ENCODE data around the gene ARID1B. TPM values are rescaled to one million over a fixed set of nuclear protein-coding genes. Genes with fewer than 3 reads are reported as not detected.

The ARID1B gene
- total and polyA plus RNA-seq, 7 donors: 8.4 to 115 (median 69.6) TPM

DNA sequence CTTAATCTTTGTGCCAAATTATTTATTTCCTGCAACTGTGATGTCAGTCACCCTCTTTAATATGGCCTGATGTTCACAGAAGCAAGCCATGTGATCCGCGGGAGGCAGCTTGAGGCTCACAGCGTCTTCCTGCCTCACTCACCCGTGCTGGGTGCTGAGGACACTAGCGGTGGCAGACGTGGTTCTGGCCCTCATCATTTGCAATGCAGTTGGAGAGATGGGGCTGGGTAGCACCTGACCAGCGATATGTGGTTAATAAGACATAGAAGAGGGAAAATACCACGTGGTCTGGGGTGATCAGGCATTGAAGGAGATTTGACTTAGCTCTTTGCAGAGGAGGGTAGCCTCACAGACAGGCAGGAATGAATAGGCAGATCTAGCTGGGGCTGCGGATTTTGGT, 281.4 kb downstream of the ARID1B start:
- no peak overlapping the region for H3K4me3 ChIP-seq
- peaks cover 0 to 31% (median 26%) of the 10 kb centered on the region in 4 donors for H3K4me1 ChIP-seq
- no peaks in the 10 kb centered on the region for H3K9me3 ChIP-seq
- TF ChIP-seq POLR2A (IDR thresholded peaks at IDR 0.05) (no peak), POLR2AphosphoS5 (IDR thresholded peaks at IDR 0.05) (no peak), EP300 (IDR thresholded peaks at IDR 0.05) (no peak)
- TF ChIP-seq, protein P1, sequence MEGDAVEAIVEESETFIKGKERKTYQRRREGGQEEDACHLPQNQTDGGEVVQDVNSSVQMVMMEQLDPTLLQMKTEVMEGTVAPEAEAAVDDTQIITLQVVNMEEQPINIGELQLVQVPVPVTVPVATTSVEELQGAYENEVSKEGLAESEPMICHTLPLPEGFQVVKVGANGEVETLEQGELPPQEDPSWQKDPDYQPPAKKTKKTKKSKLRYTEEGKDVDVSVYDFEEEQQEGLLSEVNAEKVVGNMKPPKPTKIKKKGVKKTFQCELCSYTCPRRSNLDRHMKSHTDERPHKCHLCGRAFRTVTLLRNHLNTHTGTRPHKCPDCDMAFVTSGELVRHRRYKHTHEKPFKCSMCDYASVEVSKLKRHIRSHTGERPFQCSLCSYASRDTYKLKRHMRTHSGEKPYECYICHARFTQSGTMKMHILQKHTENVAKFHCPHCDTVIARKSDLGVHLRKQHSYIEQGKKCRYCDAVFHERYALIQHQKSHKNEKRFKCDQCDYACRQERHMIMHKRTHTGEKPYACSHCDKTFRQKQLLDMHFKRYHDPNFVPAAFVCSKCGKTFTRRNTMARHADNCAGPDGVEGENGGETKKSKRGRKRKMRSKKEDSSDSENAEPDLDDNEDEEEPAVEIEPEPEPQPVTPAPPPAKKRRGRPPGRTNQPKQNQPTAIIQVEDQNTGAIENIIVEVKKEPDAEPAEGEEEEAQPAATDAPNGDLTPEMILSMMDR (IDR thresholded peaks at IDR 0.05): no peak
- WGBS, 2 donors: 85 to 91% methylated on average over 9 of the region's 9 CpGs
- no peaks in the 10 kb centered on the region for H3K27me3 ChIP-seq
- no peak for DNase-seq
- H3K27ac ChIP-seq: no peak overlapping the region
- intact Hi-C loops (cut with DNase I): no loop called here
- H3K36me3 ChIP-seq: no peaks in the 10 kb centered on the region

GRCh38 chr6:157059781-157060180, 282.6 kb downstream of the ARID1B start:
- no peak for DNase-seq
- intact Hi-C loops (cut with DNase I): no loop called here
- Histone ChIP-seq H3K4me1 (peaks cover 0 to 31% (median 26%) of the 10 kb centered on the region in 4 donors), H3K4me3 (no peak overlapping the region), H3K27me3 (no peaks in the 10 kb centered on the region), H3K9me3 (no peaks in the 10 kb centered on the region), H3K27ac (no peak overlapping the region), H3K36me3 (no peaks in the 10 kb centered on the region)
- 49 to 60% methylated on average over 4 of the region's 4 CpGs for WGBS, 2 donors
- TF ChIP-seq POLR2AphosphoS5 (IDR thresholded peaks at IDR 0.05) (no peak), POLR2A (IDR thresholded peaks at IDR 0.05) (no peak), EP300 (IDR thresholded peaks at IDR 0.05) (no peak)
- TF ChIP-seq, protein P1 (IDR thresholded peaks at IDR 0.05): no peak

DNA sequence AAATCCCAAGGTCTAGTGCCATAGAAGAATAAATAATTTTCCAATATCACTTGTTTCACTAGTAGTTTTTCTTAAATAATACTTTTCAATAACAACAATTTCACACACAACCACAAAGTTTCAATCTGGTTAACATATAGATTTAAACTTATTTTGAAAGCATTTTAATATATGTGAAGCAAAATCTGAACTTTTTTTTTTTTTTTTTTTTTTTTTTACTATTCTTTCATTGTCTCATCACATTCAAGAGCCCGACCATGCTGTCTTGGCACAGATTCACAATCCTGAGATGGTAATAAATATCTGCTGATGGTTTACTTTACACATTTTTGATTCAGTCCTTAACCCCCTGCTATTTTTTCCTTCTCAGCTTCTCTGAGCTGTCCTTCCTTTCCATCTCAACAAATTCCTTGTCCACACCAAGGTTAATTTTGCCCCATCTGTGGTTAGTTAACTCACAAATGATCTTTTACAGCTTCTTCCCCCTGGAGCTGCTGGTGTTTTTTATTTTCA, 283.3 kb downstream of the ARID1B start:
- intact Hi-C loops (cut with DNase I): no loop called here
- H3K4me1 ChIP-seq: peaks cover 0 to 31% (median 26%) of the 10 kb centered on the region in 4 donors
- H3K27ac ChIP-seq: no peak overlapping the region
- 60 to 69% methylated on average over 1 of the region's 1 CpG for WGBS, 2 donors
- TF ChIP-seq, protein P1 (IDR thresholded peaks at IDR 0.05): no peak
- TF ChIP-seq EP300 (IDR thresholded peaks at IDR 0.05) (no peak), POLR2A (IDR thresholded peaks at IDR 0.05) (no peak), POLR2AphosphoS5 (IDR thresholded peaks at IDR 0.05) (no peak)
- no peaks in the 10 kb centered on the region for H3K36me3 ChIP-seq
- H3K4me3 ChIP-seq: no peak overlapping the region
- no peak for DNase-seq
- H3K9me3 ChIP-seq: no peaks in the 10 kb centered on the region
- no peaks in the 10 kb centered on the region for H3K27me3 ChIP-seq

GRCh38 chr6:157061770-157062594, 284.8 kb downstream of the ARID1B start:
- no peaks in the 10 kb centered on the region for H3K9me3 ChIP-seq
- TF ChIP-seq POLR2AphosphoS5 (IDR thresholded peaks at IDR 0.05) (no peak), EP300 (IDR thresholded peaks at IDR 0.05) (no peak), POLR2A (IDR thresholded peaks at IDR 0.05) (no peak)
- TF ChIP-seq, protein P1 (IDR thresholded peaks at IDR 0.05): no peak
- H3K4me1 ChIP-seq: peaks cover 0 to 34% (median 27%) of the 10 kb centered on the region in 4 donors

More at GRCh38 chr6:157061770-157062594, 284.8 kb downstream of the ARID1B start:
- Histone ChIP-seq H3K36me3 (no peaks in the 10 kb centered on the region), H3K27me3 (no peaks in the 10 kb centered on the region), H3K4me3 (no peak overlapping the region), H3K27ac (no peak overlapping the region)
- DNase-seq: no peak
- intact Hi-C loops (cut with DNase I): no loop called here
- WGBS, 2 donors: 91 to 92% methylated on average over 9 of the region's 9 CpGs
